Measurements from ENCODE around the gene LARGE1. TPM values are rescaled to one million over a fixed set of nuclear protein-coding genes. Genes with fewer than 3 reads are reported as not detected.
A peak's percentile ranks its signal among the peaks of the same experiment; 100 is the strongest.

Gene LARGE1
- total and polyA plus RNA-seq, 8 donors: 4.1 to 29.3 (median 13.7) TPM

DNA sequence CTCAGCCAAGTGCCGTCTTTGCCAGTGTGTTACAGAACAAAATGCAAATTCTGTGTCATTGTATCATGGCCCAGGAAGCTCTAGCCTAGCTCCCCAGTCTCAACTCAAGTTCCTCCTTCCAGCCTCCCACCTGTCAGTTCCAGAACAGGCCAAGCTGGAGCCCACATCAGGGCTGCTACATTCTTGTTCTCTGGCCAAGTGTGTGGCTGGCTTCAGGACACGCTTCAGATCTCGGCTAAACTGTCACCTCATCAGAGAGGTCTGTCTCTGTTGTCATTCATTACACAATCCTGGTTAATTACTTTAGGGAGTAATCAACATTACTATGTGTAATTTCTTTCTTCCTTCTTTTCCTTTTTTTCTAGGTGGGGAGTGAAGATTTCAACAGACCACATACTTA lies 515.1 kb downstream of the LARGE1 start:
- peak in 1 of 6 donors; percentile 18 for DNase-seq
- Histone ChIP-seq H3K27me3 (no peaks in the 10 kb centered on the region), H3K4me1 (no peaks in the 10 kb centered on the region), H3K27ac (no peak overlapping the region), H3K4me3 (no peak overlapping the region), H3K9me3 (no peaks in the 10 kb centered on the region), H3K36me3 (no peaks in the 10 kb centered on the region)
- peak in 3 of 4 donors; percentile 34 to 60 (median 44) for ATAC-seq
- WGBS, 2 donors: 69 to 79% methylated on average over 3 of the region's 3 CpGs
- intact Hi-C loops (cut with DNase I): no loop called here
- no peak for FAIRE-seq
- TF ChIP-seq, protein P1, sequence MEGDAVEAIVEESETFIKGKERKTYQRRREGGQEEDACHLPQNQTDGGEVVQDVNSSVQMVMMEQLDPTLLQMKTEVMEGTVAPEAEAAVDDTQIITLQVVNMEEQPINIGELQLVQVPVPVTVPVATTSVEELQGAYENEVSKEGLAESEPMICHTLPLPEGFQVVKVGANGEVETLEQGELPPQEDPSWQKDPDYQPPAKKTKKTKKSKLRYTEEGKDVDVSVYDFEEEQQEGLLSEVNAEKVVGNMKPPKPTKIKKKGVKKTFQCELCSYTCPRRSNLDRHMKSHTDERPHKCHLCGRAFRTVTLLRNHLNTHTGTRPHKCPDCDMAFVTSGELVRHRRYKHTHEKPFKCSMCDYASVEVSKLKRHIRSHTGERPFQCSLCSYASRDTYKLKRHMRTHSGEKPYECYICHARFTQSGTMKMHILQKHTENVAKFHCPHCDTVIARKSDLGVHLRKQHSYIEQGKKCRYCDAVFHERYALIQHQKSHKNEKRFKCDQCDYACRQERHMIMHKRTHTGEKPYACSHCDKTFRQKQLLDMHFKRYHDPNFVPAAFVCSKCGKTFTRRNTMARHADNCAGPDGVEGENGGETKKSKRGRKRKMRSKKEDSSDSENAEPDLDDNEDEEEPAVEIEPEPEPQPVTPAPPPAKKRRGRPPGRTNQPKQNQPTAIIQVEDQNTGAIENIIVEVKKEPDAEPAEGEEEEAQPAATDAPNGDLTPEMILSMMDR (IDR thresholded peaks at IDR 0.05): no peak

DNA sequence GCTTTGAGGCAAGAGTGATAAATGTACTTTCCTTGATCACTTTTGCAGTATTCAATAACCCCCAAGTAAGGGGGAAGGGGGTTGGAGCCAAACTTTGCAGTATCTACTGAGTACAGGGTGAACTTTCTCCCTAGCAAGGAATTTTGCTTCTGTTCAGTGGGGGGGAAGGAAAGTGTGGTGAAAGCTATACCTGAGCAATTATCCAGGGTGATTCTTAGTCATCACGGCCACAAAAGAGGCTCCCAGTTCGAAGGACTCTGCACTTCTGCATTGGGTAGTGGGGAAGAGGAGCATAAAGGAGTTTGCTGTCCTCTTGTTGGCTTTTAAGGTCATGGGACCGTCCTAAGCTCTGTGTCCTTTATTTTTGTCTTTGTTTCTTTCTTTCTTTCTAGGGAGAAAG lies 515.6 kb downstream of the LARGE1 start:
- ATAC-seq (no peak), DNase-seq (no peak), FAIRE-seq (no peak)
- intact Hi-C loops (cut with DNase I): no loop called here
- Histone ChIP-seq H3K27me3 (no peaks in the 10 kb centered on the region), H3K4me3 (no peak overlapping the region), H3K27ac (no peak overlapping the region), H3K36me3 (no peaks in the 10 kb centered on the region), H3K4me1 (no peaks in the 10 kb centered on the region), H3K9me3 (no peaks in the 10 kb centered on the region)
- WGBS, 2 donors: 86 to 87% methylated on average over 3 of the region's 3 CpGs
- TF ChIP-seq, protein P1 (IDR thresholded peaks at IDR 0.05): no peak

DNA sequence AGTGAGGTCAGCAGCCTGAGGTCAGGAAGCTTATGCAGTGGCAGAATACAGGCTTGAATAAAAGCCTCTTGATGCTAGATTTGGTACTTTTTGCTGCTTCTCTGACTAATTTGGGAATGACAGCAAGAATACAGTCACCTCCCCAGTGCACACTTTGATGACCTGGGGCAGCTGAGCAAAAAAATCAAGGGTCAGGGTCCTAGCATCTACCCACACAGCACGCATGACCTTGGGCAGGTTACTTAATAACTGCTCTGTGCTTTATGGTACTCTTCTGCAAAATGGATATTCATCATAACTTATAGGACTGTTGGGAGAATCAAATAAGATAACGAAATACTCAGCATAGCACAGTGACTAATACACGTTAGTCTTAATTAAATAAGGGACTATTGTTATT lies 518.0 kb downstream of the LARGE1 start:
- no peak for ATAC-seq
- Histone ChIP-seq H3K27ac (no peak overlapping the region), H3K9me3 (no peaks in the 10 kb centered on the region), H3K4me1 (no peaks in the 10 kb centered on the region), H3K27me3 (no peaks in the 10 kb centered on the region), H3K4me3 (no peak overlapping the region), H3K36me3 (no peaks in the 10 kb centered on the region)
- intact Hi-C loops (cut with DNase I): no loop called here
- no peak for FAIRE-seq
- 83 to 91% methylated on average over 3 of the region's 3 CpGs for WGBS, 2 donors
- no peak for DNase-seq
- TF ChIP-seq, protein P1 (IDR thresholded peaks at IDR 0.05): no peak

DNA sequence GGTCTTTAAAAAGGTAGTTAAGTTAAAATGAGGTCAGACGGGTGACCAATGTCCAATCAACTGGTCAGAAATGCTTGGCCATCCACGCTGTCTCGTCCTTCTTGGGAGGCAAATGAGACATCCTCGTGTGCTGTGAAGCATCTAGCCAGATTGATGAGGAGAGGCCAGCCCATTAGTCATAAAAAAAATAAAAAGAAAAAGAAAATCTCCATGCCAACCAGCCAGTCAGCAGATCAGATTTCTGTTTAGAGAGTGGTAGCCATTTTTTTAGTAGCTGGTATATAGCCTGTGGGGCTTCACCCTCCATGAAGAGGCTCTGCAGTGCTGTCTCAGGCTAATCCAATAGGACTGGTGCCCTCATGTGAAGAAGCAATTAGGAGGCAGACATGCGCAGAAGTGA lies 519.0 kb downstream of the LARGE1 start:
- DNase-seq: no peak
- H3K27me3 ChIP-seq: no peaks in the 10 kb centered on the region
- H3K4me1 ChIP-seq: no peaks in the 10 kb centered on the region
- intact Hi-C loops (cut with DNase I): no loop called here
- H3K36me3 ChIP-seq: no peaks in the 10 kb centered on the region
- 81 to 93% methylated on average over 5 of the region's 5 CpGs for WGBS, 2 donors
- ATAC-seq: no peak
- TF ChIP-seq, protein P1 (IDR thresholded peaks at IDR 0.05): no peak
- H3K27ac ChIP-seq: no peak overlapping the region
- H3K4me3 ChIP-seq: no peak overlapping the region
- no peaks in the 10 kb centered on the region for H3K9me3 ChIP-seq
- FAIRE-seq: no peak

DNA sequence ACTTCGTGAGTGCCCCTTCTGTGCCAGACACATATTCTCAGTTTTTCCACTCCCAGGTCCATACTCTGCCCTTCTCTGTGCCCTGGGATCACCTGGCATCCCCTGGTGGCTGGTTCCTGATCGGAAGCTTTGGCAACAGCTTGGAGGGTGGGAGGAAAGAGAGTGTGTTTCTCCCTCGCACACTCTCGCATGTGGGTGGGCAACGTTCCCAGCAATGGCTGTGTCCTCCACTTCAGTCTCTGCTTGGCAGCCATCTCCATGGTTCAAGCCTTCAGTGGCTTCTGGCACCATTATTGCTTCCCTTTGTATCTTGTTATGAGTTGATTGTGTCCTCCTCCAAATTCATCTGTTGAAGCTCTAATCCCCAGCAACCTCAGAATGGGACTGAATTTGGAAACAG lies 519.4 kb downstream of the LARGE1 start:
- intact Hi-C loops (cut with DNase I): no loop called here
- no peak overlapping the region for H3K4me3 ChIP-seq
- no peaks in the 10 kb centered on the region for H3K36me3 ChIP-seq
- TF ChIP-seq, protein P1 (IDR thresholded peaks at IDR 0.05): no peak
- WGBS, 2 donors: 78 to 83% methylated on average over 5 of the region's 5 CpGs
- no peak overlapping the region for H3K27ac ChIP-seq
- no peak for FAIRE-seq
- no peak for ATAC-seq
- H3K27me3 ChIP-seq: no peaks in the 10 kb centered on the region
- no peaks in the 10 kb centered on the region for H3K4me1 ChIP-seq
- DNase-seq: no peak
- H3K9me3 ChIP-seq: no peaks in the 10 kb centered on the region
